BJ (cell line): Measurements from ENCODE around the gene IRAG1. TPM values are rescaled to one million over a fixed set of nuclear protein-coding genes. Genes with fewer than 3 reads are reported as not detected.

ENCODE experiments used
- CTCF ChIA-PET: fragments of 350-600 bp; formaldehyde crosslinking; extraction: SDS; loops from one replicate; lab custom pipeline; 2021; ENCODE audit warnings: antibody characterized with exemption, inconsistent platforms; lab: Yijun Ruan, JAX
- POLR2A ChIA-PET: fragments of 300-600 bp; sonication (Branson Sonifier 250); formaldehyde crosslinking; extraction: SDS; loops from one replicate; lab custom pipeline; 2021; ENCODE audit warnings: antibody characterized with exemption; lab: Charles Lee
- DNase-seq: peaks from one replicate; pipeline ENCODE4 v3.0.0-alpha.2; 2011; ENCODE audit warnings: low read depth
- H3K27me3 ChIP-seq: 2 replicates; pipeline ENCODE4 v1.6.0; 2011; ENCODE audit warnings: low read length; ENCODE audit not compliant: control insufficient read depth, insufficient read depth
- H3K36me3 ChIP-seq: 2 replicates; pipeline ENCODE4 v1.5.1; 2011; ENCODE audit warnings: low read length; ENCODE audit not compliant: control insufficient read depth, insufficient read depth
- H3K4me3 ChIP-seq: 2 replicates; pipeline ENCODE4 v1.5.1; 2011; ENCODE audit warnings: low read depth, mild to moderate bottlenecking, control low read depth, low read length
- CTCF ChIP-seq: IDR thresholded peaks from 2 replicates; pipeline ENCODE4 v1.5.1; 2011; ENCODE audit warnings: low read depth, mild to moderate bottlenecking, control low read depth, inconsistent platforms, low read length, moderate library complexity; ENCODE audit not compliant: insufficient read depth
- polyA minus RNA-seq: library from RNA; depleted of rRNA, polyadenylated mRNA; stranded (reverse); fragments of >200 nt; gene quantifications from 2 replicates; pipeline ENCODE4 v1.2.3, GENCODE V29; 2011; rRNA and poly(A)+ RNA removed
- polyA plus RNA-seq: library from polyadenylated mRNA; depleted of rRNA; stranded (reverse); fragments of >200 nt; gene quantifications from 2 replicates; pipeline ENCODE4 v1.2.3, GENCODE V29; 2011; rRNA removed

IRAG1 gene, protein sequence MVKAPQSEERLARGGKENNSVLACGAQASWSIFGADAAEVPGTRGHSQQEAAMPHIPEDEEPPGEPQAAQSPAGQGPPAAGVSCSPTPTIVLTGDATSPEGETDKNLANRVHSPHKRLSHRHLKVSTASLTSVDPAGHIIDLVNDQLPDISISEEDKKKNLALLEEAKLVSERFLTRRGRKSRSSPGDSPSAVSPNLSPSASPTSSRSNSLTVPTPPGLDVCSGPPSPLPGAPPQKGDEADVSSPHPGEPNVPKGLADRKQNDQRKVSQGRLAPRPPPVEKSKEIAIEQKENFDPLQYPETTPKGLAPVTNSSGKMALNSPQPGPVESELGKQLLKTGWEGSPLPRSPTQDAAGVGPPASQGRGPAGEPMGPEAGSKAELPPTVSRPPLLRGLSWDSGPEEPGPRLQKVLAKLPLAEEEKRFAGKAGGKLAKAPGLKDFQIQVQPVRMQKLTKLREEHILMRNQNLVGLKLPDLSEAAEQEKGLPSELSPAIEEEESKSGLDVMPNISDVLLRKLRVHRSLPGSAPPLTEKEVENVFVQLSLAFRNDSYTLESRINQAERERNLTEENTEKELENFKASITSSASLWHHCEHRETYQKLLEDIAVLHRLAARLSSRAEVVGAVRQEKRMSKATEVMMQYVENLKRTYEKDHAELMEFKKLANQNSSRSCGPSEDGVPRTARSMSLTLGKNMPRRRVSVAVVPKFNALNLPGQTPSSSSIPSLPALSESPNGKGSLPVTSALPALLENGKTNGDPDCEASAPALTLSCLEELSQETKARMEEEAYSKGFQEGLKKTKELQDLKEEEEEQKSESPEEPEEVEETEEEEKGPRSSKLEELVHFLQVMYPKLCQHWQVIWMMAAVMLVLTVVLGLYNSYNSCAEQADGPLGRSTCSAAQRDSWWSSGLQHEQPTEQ
- polyA plus RNA-seq (76.5 and 82.4 TPM in 2 replicates), polyA minus RNA-seq (81.8 and 87.8 TPM in 2 replicates)

- CTCF ChIA-PET = interaction anchor here (1.1 to 1.8 kb wide), 9 partner anchors 10 to 292 kb away, joined by 3 to 7 read pairs (median 5); no protein-coding TSS in a partner anchor
- Histone ChIP-seq H3K36me3 (peaks cover 3% of the 10 kb centered on the region; the same call in 1 of the 2 replicates), H3K4me3 (peak within 1 kb of the TSS; percentile 72), H3K27me3 (no peaks in the 10 kb centered on the region)
- DNase-seq = no peak
- no peak for TF ChIP-seq CTCF
- POLR2A ChIA-PET = interaction anchor here (0.5 to 1.6 kb wide), 6 partner anchors 8 to 371 kb away, joined by 3 to 8 read pairs (median 3); no protein-coding TSS in a partner anchor
These were observed at the start of gene IRAG1 for GRCh38 chr11:10693509-10694081. IRAG1 (minus strand) TSS chr11:10693755; CDS start chr11:10693602, 153 bp downstream.

- POLR2A ChIA-PET = interaction anchor here (0.7 kb wide), 2 partner anchors 132 to 355 kb away, joined by 3 to 11 read pairs; no protein-coding TSS in a partner anchor
- Histone ChIP-seq H3K4me3 (no peak overlapping the region), H3K36me3 (no peaks in the 10 kb centered on the region), H3K27me3 (no peaks in the 10 kb centered on the region)
- CTCF ChIA-PET = interaction anchor here (0.7 kb wide), 1 partner anchor 439 kb away, joined by 3 read pairs; no protein-coding TSS in a partner anchor
- no peak for TF ChIP-seq CTCF
- DNase-seq = peak; percentile 74
These were observed 49.1 kb upstream of the IRAG1 start for GRCh38 chr11:10742460-10743208.

DNA sequence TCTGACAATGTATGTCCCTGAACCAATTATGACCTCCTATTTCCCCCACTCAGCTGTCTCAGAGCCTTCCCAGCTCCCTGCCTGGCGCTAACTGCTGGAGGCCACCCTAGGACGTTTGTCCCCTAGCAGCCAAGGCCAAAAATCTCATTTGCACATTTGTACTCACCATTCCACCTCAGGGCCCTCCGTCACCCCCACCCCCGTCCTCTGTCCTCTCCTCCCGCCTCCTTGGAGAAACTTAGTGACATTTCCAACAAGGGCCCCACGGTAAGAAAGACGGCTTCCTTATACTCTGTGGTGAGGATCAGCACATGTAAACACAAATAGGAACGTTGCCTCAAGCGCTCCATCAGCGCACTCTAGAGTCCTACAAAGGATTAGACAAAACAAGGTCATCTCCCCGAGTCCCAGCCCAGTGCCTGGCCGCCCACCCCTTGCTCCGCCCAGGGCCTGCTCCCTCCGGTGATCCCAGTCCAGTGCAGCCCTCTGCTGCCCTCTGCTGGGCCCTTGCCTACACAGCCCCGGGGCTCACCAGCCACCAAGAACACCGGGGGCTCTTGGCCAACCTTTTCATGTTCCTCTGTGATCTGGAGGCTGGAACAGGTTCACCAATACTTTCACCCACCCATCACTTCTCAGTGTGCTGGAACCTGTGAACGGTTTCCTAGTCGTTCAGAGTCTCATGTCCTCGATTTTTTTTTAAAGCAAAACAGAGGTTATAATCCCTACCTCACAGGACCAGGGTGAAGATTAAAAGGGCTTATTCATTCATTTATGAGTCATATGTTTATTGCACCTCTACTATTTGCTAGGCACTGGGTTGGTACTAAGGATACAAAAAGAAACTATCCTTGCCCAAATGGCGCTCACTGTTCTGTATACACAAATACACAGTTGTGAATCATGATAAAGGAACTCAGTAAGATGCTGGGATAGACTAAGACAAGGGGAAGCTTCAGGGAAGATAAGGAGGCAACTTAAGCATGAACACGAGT lies 42.2 kb upstream of the IRAG1 start:
- peak; percentile 99 for TF ChIP-seq CTCF
- H3K27me3 ChIP-seq = no peaks in the 10 kb centered on the region
- CTCF ChIA-PET = interaction anchor here (0.6 to 3.7 kb wide), 50 partner anchors 8 to 1484 kb away, joined by 3 to 18 read pairs (median 3); partner anchors contain the start of genes ADM, IRAG1 and RNF141
- no peaks in the 10 kb centered on the region for H3K36me3 ChIP-seq
- H3K4me3 ChIP-seq = peak overlapping the region; percentile 31; the same call in 1 of the 2 replicates
- POLR2A ChIA-PET = interaction anchor here (0.6 kb wide), 1 partner anchor 766 kb away, joined by 4 read pairs; no protein-coding TSS in a partner anchor
- DNase-seq = peak; percentile 82

DNA sequence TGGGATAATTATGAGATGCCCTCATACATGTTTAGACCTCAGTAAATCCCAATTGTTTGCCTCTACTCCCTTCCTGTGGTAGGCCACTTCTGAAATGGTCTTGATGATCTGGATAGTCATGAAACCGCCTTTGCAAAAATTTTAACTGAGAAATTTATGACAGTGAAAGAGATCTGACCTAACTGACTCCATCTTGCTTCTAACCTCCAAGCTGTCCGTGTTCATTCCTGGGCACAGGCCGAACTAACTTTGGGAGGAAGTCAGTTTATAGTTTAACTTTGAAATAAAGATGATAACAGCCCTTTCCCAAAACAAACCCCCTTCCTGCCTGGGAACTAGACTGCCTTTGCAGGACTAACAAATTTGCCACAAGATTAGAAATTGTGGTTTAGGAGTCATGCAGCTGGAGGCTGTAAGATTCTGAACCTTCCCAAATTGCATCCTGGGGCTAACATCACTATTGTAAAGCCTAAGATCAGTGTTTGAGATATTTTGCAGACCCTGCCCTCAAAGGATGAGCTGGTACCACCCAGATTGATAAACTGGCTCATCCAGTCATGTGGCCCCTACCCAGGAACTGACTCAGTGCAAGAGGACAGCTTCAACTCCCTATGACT lies 37.6 kb upstream of the IRAG1 start:
- Histone ChIP-seq H3K27me3 (no peaks in the 10 kb centered on the region), H3K36me3 (no peaks in the 10 kb centered on the region), H3K4me3 (no peak overlapping the region)
- POLR2A ChIA-PET = no interaction called here
- CTCF ChIA-PET = interaction anchor here (1.0 to 4.0 kb wide), 9 partner anchors 12 to 325 kb away, joined by 3 to 15 read pairs (median 4); no protein-coding TSS in a partner anchor
- TF ChIP-seq CTCF = no peak
- no peak for DNase-seq
